Measurements from ENCODE around the gene PROX1.

PROX1 gene

DNA sequence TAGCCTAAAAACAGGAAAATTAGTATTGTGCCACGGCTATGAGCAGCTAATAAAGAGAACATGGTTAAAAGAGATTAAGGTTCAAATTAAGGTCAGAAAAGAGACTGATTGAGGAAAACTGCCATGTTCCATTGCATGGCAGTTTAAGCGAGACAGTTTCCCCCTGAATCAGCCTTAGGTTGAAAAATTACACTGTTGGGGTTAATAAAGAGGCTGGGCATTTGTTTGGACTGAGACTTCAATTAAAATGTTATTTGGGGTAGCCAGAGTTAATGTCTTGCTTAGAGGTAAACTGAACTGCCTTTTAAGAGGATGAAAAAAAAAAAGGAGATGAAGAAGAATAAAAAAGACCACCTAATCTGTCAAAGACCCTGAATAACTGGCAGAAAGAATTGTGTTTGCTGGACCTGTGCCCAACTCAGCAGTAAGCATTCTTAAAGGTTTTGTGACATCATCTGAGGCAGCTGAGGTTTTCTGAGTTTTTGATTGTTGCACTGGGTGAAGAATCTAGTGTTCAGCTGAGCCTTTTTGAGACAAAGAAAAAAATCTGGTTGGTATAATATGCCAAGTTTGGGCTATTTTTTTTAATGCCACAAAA, 17.7 kb upstream of the PROX1 start:
- no peaks in the 10 kb centered on the region for H3K27me3 ChIP-seq (ENCODE audit: insufficient read depth, insufficient read length)
- no peaks in the 10 kb centered on the region for H3K4me1 ChIP-seq (ENCODE audit: insufficient read depth, insufficient read length)
- H3K4me3 ChIP-seq (ENCODE audit: insufficient read length, low read depth) = no peak overlapping the region
- no peaks in the 10 kb centered on the region for H3K36me3 ChIP-seq (ENCODE audit: insufficient read depth, insufficient read length, low read length)
- H3K9me3 ChIP-seq (ENCODE audit: insufficient read depth, low read length) = no peaks in the 10 kb centered on the region
- DNase-seq (ENCODE audit: low read depth, low spot score) = no peak
- TF ChIP-seq SUZ12 (IDR thresholded peaks at IDR 0.05; ENCODE audit: extremely low read depth, insufficient read depth, insufficient read length) (no peak), ZNF274 (IDR thresholded peaks at IDR 0.05; ENCODE audit: low read depth, low read length) (no peak), YY1 (IDR thresholded peaks at IDR 0.05; ENCODE audit: insufficient read depth, insufficient read length) (no peak)
- no peak overlapping the region for H3K9ac ChIP-seq (ENCODE audit: insufficient read length, low read depth)

- H3K4me3 ChIP-seq (ENCODE audit: insufficient read length, low read depth) = no peak overlapping the region
- H3K9me3 ChIP-seq (ENCODE audit: insufficient read depth, low read length) = no peaks in the 10 kb centered on the region
- H3K27me3 ChIP-seq (ENCODE audit: insufficient read depth, insufficient read length) = no peaks in the 10 kb centered on the region
- no peak for DNase-seq (ENCODE audit: low read depth, low spot score)
- TF ChIP-seq YY1 (IDR thresholded peaks at IDR 0.05; ENCODE audit: insufficient read depth, insufficient read length) = no peak
- no peak for TF ChIP-seq ZNF274 (IDR thresholded peaks at IDR 0.05; ENCODE audit: low read depth, low read length)
- no peak for TF ChIP-seq SUZ12 (IDR thresholded peaks at IDR 0.05; ENCODE audit: extremely low read depth, insufficient read depth, insufficient read length)
- no peaks in the 10 kb centered on the region for H3K4me1 ChIP-seq (ENCODE audit: insufficient read depth, insufficient read length)
- H3K36me3 ChIP-seq (ENCODE audit: insufficient read depth, insufficient read length, low read length) = no peaks in the 10 kb centered on the region
- H3K9ac ChIP-seq (ENCODE audit: insufficient read length, low read depth) = no peak overlapping the region
Observed at GRCh38 chr1:213972141-213972540, 15.6 kb upstream of the PROX1 start.

DNA sequence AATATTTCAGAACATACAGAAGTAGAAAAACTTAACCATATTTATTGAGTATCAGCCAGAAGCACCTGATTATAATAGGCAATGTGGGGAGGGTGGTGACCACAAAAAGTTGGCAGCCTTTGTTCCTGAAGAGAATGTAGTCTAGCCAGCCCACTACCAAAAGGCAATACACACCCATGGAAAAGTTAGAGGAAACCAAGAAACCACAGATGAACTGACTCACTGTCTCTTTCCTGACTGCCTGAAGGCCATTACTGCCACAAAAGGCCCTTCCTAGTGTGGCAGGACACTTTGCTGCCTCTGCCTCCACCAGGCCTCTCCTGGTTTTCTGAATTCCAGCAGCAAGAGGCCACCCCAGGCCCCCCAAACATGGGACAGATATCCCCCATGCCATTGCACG, 14.6 kb upstream of the PROX1 start:
- no peak for DNase-seq (ENCODE audit: low read depth, low spot score)
- H3K4me3 ChIP-seq (ENCODE audit: insufficient read length, low read depth) = no peak overlapping the region
- no peak for TF ChIP-seq YY1 (IDR thresholded peaks at IDR 0.05; ENCODE audit: insufficient read depth, insufficient read length)
- no peak for TF ChIP-seq SUZ12 (IDR thresholded peaks at IDR 0.05; ENCODE audit: extremely low read depth, insufficient read depth, insufficient read length)
- TF ChIP-seq ZNF274 (IDR thresholded peaks at IDR 0.05; ENCODE audit: low read depth, low read length) = no peak

GRCh38 chr1:213976665-213977485, 10.9 kb upstream of the PROX1 start:
- Histone ChIP-seq H3K36me3 (ENCODE audit: insufficient read depth, insufficient read length, low read length) (no peaks in the 10 kb centered on the region), H3K4me3 (ENCODE audit: insufficient read length, low read depth) (no peak overlapping the region), H3K9ac (ENCODE audit: insufficient read length, low read depth) (no peak overlapping the region), H3K27me3 (ENCODE audit: insufficient read depth, insufficient read length) (peaks cover 45% of the 10 kb centered on the region), H3K4me1 (ENCODE audit: insufficient read depth, insufficient read length) (no peaks in the 10 kb centered on the region), H3K9me3 (ENCODE audit: insufficient read depth, low read length) (no peaks in the 10 kb centered on the region)
- no peak for TF ChIP-seq ZNF274 (IDR thresholded peaks at IDR 0.05; ENCODE audit: low read depth, low read length)
- no peak for TF ChIP-seq SUZ12 (IDR thresholded peaks at IDR 0.05; ENCODE audit: extremely low read depth, insufficient read depth, insufficient read length)
- no peak for TF ChIP-seq YY1 (IDR thresholded peaks at IDR 0.05; ENCODE audit: insufficient read depth, insufficient read length)
- no peak for DNase-seq (ENCODE audit: low read depth, low spot score)

More for the DNA sequence above, 14.6 kb upstream of the PROX1 start:
- Histone ChIP-seq H3K9me3 (ENCODE audit: insufficient read depth, low read length) (no peaks in the 10 kb centered on the region), H3K4me1 (ENCODE audit: insufficient read depth, insufficient read length) (no peaks in the 10 kb centered on the region), H3K36me3 (ENCODE audit: insufficient read depth, insufficient read length, low read length) (no peaks in the 10 kb centered on the region), H3K27me3 (ENCODE audit: insufficient read depth, insufficient read length) (peaks cover 7% of the 10 kb centered on the region), H3K9ac (ENCODE audit: insufficient read length, low read depth) (no peak overlapping the region)

DNA sequence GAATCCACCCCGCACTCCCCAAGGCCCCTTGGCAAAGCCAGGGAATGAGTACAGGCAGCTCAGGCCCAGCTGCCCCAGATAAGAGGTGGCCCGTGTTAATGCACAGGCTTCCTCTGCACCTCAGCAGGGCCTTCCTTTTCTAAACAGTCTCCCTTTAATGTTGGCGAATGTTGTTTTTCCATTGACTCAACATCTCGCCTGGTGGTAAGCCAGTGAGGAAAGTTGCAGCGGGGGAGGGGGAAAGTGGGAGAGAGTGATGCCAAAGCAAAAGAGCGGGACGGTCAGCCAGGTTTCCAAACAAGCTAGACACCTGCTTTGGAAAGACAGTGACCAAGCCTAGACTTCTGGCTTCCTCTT, 10.3 kb upstream of the PROX1 start:
- Histone ChIP-seq H3K36me3 (ENCODE audit: insufficient read depth, insufficient read length, low read length) (no peaks in the 10 kb centered on the region), H3K9me3 (ENCODE audit: insufficient read depth, low read length) (no peaks in the 10 kb centered on the region), H3K4me3 (ENCODE audit: insufficient read length, low read depth) (no peak overlapping the region), H3K4me1 (ENCODE audit: insufficient read depth, insufficient read length) (no peaks in the 10 kb centered on the region), H3K9ac (ENCODE audit: insufficient read length, low read depth) (no peak overlapping the region), H3K27me3 (ENCODE audit: insufficient read depth, insufficient read length) (peaks cover 51% of the 10 kb centered on the region)
- TF ChIP-seq ZNF274 (IDR thresholded peaks at IDR 0.05; ENCODE audit: low read depth, low read length) (no peak), YY1 (IDR thresholded peaks at IDR 0.05; ENCODE audit: insufficient read depth, insufficient read length) (no peak), SUZ12 (IDR thresholded peaks at IDR 0.05; ENCODE audit: extremely low read depth, insufficient read depth, insufficient read length) (no peak)
- no peak for DNase-seq (ENCODE audit: low read depth, low spot score)

DNA sequence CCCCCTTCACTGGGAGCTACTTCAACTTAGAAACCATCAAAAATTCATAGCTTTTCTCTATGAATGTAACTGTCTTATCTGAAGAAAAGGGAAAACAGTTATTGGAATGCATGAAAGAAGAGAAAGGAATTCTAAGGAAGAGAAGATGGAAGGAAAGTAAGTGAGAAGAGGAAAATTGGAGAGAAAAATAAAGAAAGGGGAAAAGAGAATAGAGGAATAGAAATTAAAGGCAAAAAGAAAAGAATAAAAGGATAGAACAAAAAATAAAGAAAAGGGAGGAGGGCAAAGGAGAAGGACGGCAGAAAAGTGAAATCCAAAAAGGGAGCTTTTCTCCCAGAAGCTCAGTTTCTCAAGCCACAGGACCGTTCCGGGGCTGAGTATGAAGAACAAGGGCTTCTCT, 9.9 kb upstream of the PROX1 start:
- no peak for TF ChIP-seq SUZ12 (IDR thresholded peaks at IDR 0.05; ENCODE audit: extremely low read depth, insufficient read depth, insufficient read length)
- no peak for TF ChIP-seq ZNF274 (IDR thresholded peaks at IDR 0.05; ENCODE audit: low read depth, low read length)
- TF ChIP-seq YY1 (IDR thresholded peaks at IDR 0.05; ENCODE audit: insufficient read depth, insufficient read length) = no peak
- no peaks in the 10 kb centered on the region for H3K36me3 ChIP-seq (ENCODE audit: insufficient read depth, insufficient read length, low read length)
- H3K9ac ChIP-seq (ENCODE audit: insufficient read length, low read depth) = no peak overlapping the region
- no peaks in the 10 kb centered on the region for H3K4me1 ChIP-seq (ENCODE audit: insufficient read depth, insufficient read length)
- DNase-seq (ENCODE audit: low read depth, low spot score) = no peak
- no peak overlapping the region for H3K4me3 ChIP-seq (ENCODE audit: insufficient read length, low read depth)
- H3K27me3 ChIP-seq (ENCODE audit: insufficient read depth, insufficient read length) = peaks cover 55% of the 10 kb centered on the region
- H3K9me3 ChIP-seq (ENCODE audit: insufficient read depth, low read length) = no peaks in the 10 kb centered on the region

DNA sequence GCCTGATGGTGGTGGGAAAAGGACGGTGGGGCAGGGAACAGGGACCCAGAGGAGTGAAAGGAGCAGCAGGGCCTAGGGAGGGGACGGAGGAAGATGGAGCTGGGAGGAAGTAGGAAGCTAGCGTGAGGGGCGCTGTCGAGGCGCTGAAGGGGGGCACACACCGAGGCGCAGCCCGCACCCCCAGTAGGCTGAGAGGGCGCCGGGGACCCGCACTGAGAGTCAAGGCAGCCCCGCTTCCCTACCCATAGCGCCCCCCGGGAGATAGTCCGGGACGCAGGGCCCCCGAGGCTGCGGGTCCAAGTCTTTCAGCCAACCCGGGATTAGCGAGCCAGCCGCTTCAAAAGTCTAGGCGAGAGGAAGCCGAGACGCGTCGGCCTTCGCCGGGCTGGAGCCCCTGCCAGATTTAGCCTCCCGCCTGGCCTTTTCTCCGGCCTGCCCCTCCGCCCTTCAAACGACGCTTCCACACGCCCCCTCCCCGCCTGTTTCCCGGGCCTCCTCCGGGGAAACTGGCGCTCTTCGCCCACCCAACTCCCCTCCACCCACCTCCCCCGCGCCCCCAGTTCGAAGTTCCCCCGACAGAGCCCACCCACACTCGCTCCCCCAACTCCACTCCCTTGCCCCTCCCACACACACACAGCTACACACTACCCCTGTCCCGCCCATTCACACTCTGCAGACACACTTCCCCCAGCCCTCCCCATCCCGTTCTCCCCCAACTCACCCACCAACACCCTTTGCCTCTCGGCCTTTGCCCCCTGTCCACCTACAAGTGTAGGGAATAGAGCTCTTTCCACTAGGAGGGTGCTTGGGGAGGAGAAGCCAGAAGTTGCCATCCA, 7.8 kb upstream of the PROX1 start:
- Histone ChIP-seq H3K4me3 (ENCODE audit: insufficient read length, low read depth) (peak overlapping the region; percentile 45), H3K9ac (ENCODE audit: insufficient read length, low read depth) (peak overlapping the region; percentile 68), H3K4me1 (ENCODE audit: insufficient read depth, insufficient read length) (peaks cover 3% of the 10 kb centered on the region), H3K36me3 (ENCODE audit: insufficient read depth, insufficient read length, low read length) (no peaks in the 10 kb centered on the region), H3K9me3 (ENCODE audit: insufficient read depth, low read length) (no peaks in the 10 kb centered on the region), H3K27me3 (ENCODE audit: insufficient read depth, insufficient read length) (peaks cover 76% of the 10 kb centered on the region)
- no peak for DNase-seq (ENCODE audit: low read depth, low spot score)
- TF ChIP-seq ZNF274 (IDR thresholded peaks at IDR 0.05; ENCODE audit: low read depth, low read length) = no peak
- TF ChIP-seq SUZ12 (IDR thresholded peaks at IDR 0.05; ENCODE audit: extremely low read depth, insufficient read depth, insufficient read length) = peak; percentile 70
- no peak for TF ChIP-seq YY1 (IDR thresholded peaks at IDR 0.05; ENCODE audit: insufficient read depth, insufficient read length)
